IPS-20b (cell line): ENCODE results near the gene ALDH1A2.

Experiments
- H3K27ac ChIP-seq: one replicate; pipeline ENCODE4 v1.5.1; 2013; ENCODE audit warnings: low read length
- H3K27me3 ChIP-seq: 2 replicates; pipeline ENCODE4 v1.6.1; 2013; ENCODE audit warnings: mild to moderate bottlenecking, low read length, inconsistent platforms; ENCODE audit not compliant: insufficient read depth
- H3K36me3 ChIP-seq: 2 replicates; pipeline ENCODE4 v1.6.1; 2013; ENCODE audit warnings: low read depth, mild to moderate bottlenecking, inconsistent platforms, low read length, moderate library complexity; ENCODE audit not compliant: insufficient read depth
- H3K4me1 ChIP-seq: 2 replicates; pipeline ENCODE4 v1.6.1; 2013; ENCODE audit warnings: mild to moderate bottlenecking, control low read depth, inconsistent platforms, low read length, moderate library complexity; ENCODE audit not compliant: insufficient read depth
- H3K4me3 ChIP-seq: 2 replicates; pipeline ENCODE4 v1.5.1; 2013; ENCODE audit warnings: mild to moderate bottlenecking, low read length, inconsistent platforms
- H3K9ac ChIP-seq: 2 replicates; pipeline ENCODE4 v1.6.1; 2013; ENCODE audit warnings: low read depth, mild to moderate bottlenecking, inconsistent platforms, low read length, moderate library complexity
- H3K9me3 ChIP-seq: 2 replicates; pipeline ENCODE4 v1.6.1; 2013; ENCODE audit warnings: mild to moderate bottlenecking, low read depth, low read length, inconsistent platforms; ENCODE audit not compliant: insufficient read depth

Gene ALDH1A2

DNA sequence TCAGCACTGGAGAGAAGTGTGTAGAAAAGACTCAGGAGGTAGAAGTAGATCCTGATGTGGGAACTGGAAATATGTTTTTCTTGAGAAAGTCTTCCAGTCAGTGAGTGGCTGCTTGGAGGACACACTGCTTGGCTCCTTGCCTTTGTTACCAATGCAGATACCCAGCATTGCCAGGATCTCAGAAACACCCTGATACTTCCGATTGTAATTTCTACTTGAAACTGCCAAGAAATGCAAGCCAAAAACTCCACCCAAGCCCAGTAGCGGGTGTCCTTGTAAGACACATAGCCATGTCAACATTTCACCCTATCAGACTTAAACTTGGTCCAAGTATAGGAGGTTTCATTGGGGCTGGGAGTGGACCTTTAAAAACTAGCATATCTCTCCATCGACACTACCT, 141.8 kb downstream of the ALDH1A2 start:
- no peak overlapping the region for H3K4me3 ChIP-seq
- no peaks in the 10 kb centered on the region for H3K9me3 ChIP-seq
- no peak overlapping the region for H3K9ac ChIP-seq
- no peak overlapping the region for H3K27ac ChIP-seq
- no peaks in the 10 kb centered on the region for H3K27me3 ChIP-seq
- no peaks in the 10 kb centered on the region for H3K4me1 ChIP-seq
- no peaks in the 10 kb centered on the region for H3K36me3 ChIP-seq

DNA sequence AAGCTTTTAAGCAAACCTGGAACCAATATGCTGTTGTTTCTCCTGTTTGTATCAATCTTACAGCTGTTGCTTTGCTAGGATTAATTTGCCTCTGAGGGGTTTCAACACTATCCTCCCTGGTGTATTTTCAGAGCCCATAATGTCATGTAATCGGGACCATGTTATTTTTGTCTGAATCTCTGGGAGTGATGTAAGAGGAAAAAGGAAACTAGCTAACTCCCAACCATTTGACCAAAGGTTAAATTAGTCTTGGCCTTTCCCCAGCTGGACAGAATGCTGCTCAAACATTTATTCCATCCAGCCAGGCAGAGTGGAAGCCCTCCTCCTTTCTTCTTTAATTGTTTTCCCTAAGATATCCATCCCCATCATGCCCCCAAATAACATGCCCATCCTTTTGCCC, 142.2 kb downstream of the ALDH1A2 start:
- no peaks in the 10 kb centered on the region for H3K9me3 ChIP-seq
- H3K27me3 ChIP-seq, result no peaks in the 10 kb centered on the region
- H3K4me1 ChIP-seq, result no peaks in the 10 kb centered on the region
- no peak overlapping the region for H3K4me3 ChIP-seq
- no peak overlapping the region for H3K27ac ChIP-seq
- no peak overlapping the region for H3K9ac ChIP-seq
- H3K36me3 ChIP-seq, result no peaks in the 10 kb centered on the region

DNA sequence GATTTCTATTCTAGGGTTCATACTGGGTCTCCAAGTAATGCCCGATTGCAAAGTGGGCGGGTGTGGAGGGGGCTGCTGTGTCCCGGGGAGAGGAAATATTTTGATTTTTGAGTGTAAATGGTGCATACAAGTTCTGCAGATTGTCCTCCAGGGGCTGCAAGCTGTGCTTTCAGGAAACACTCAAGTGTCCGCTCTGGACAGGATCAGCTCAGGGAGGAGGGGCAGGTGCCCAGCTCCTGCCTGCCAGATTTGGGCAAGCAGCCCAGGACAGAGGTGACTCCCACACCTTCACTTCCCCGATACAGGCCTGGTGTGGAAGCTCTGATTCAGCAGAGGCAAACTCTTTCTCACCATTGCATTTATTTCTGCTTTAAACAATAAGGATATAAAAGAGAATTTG, 142.7 kb downstream of the ALDH1A2 start:
- H3K9ac ChIP-seq, result no peak overlapping the region
- no peak overlapping the region for H3K4me3 ChIP-seq
- H3K4me1 ChIP-seq, result no peaks in the 10 kb centered on the region
- H3K36me3 ChIP-seq, result no peaks in the 10 kb centered on the region
- H3K9me3 ChIP-seq, result no peaks in the 10 kb centered on the region
- no peak overlapping the region for H3K27ac ChIP-seq
- H3K27me3 ChIP-seq, result no peaks in the 10 kb centered on the region

DNA sequence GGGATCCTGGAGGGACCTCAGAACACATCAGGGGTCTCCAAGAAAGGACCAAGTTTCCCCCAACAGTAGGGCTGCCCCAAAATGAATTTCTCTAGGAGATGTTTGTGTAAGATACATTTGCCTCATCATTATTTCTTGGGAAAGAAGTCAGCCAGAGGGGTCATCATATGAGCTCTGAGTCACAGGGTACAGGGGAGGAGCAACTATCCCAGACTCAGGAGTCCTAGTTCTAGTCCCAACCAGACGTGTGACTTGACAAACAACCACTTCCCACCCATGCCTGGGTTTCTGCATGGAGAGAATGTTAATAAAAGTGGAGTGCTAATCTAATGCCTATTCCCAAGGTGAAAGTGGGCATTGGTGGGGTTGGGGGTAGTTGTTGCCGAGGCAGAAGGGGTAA, 144.1 kb downstream of the ALDH1A2 start:
- no peak overlapping the region for H3K27ac ChIP-seq
- no peaks in the 10 kb centered on the region for H3K27me3 ChIP-seq
- H3K36me3 ChIP-seq, result no peaks in the 10 kb centered on the region
- H3K4me1 ChIP-seq, result no peaks in the 10 kb centered on the region
- no peak overlapping the region for H3K9ac ChIP-seq
- no peak overlapping the region for H3K4me3 ChIP-seq
- no peaks in the 10 kb centered on the region for H3K9me3 ChIP-seq

DNA sequence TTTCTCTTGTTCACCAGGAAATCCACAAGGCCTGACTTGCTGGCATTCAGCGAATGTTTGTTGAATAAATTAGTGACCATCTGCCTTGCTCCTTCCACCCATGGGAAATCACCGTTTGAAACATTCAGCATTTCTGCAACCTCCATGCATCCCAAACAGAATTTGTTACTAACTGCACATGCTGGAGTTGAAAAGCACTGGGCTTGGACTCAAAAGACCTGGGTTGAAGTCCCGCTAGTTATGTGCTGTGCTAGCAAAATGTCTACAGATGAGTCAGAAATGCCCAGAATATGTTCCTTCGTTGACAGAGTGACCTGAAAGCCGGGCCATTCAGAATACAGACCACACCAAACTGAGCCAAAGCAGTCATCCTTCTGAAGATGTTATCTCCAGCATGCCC, 144.6 kb downstream of the ALDH1A2 start:
- no peak overlapping the region for H3K4me3 ChIP-seq

DNA sequence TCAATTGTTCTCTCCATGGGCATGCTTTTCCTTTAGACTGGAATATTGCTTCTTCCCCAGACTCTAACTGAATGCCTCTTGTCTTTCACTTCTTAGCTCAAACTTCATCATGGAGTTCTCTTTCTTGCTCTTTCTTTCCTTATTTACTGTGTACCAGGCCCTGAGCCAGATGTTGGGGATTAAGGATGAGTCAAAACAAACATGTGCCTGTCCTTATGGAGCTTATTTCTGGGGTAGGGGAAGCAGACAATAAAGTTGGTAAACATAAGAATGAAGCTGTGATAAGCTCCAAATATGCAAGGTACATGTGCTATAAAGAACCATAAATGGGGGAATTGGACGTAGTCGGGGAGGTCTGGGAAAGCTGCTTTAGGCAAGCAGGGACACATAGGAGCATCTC, 145.8 kb downstream of the ALDH1A2 start:
- Histone ChIP-seq H3K9me3 (no peaks in the 10 kb centered on the region), H3K4me1 (no peaks in the 10 kb centered on the region)

More for the DNA sequence above, 144.6 kb downstream of the ALDH1A2 start:
- Histone ChIP-seq H3K9me3 (no peaks in the 10 kb centered on the region), H3K27me3 (no peaks in the 10 kb centered on the region), H3K27ac (no peak overlapping the region), H3K9ac (no peak overlapping the region), H3K4me1 (no peaks in the 10 kb centered on the region), H3K36me3 (no peaks in the 10 kb centered on the region)

DNA sequence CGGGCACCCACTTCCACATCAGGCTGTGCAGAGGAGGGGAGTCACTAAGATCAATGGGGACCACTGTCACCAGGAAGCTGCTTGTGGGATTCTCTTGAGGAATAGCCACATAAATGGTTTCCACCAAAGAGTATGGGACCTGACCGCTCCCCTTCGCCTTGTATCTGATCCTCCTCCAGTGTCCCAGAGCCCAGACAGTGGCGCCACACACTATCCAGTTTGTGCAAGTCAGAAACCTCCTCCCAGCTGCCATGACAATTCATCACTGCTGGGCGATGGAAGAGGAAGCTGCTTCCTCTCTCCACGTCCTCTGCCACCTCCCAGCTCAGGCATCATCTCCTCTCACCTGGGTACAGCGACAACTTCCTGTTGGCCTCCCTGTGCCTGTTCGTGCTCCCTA, 147.5 kb downstream of the ALDH1A2 start:
- no peaks in the 10 kb centered on the region for H3K36me3 ChIP-seq
- no peaks in the 10 kb centered on the region for H3K9me3 ChIP-seq
- no peak overlapping the region for H3K4me3 ChIP-seq
- no peak overlapping the region for H3K27ac ChIP-seq
- no peaks in the 10 kb centered on the region; the same call in 1 of the 2 replicates for H3K27me3 ChIP-seq
- no peaks in the 10 kb centered on the region for H3K4me1 ChIP-seq
- no peak overlapping the region for H3K9ac ChIP-seq

More for the DNA sequence above, 145.8 kb downstream of the ALDH1A2 start:
- Histone ChIP-seq H3K27me3 (no peaks in the 10 kb centered on the region), H3K27ac (no peak overlapping the region), H3K9ac (no peak overlapping the region), H3K36me3 (no peaks in the 10 kb centered on the region), H3K4me3 (no peak overlapping the region)

DNA sequence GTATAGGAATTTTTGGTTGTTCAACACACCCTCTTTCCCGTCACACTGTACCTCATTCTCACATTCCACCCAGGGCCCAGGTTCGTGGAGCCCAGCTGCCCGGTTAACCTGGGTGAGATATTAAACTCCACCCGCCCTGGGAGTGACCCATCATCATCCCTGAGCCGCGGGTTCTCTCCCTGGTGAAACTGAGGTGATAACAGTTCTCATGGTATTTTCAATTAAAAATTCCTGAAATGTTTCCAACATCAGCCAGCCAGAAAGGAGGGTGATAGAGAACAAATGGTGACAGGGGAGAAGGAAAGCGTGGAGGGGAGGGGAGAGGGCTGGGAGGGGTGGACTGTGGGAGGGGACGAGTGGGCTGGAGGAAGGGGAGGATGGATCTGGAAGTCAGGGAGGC, 148.8 kb downstream of the ALDH1A2 start:
- Histone ChIP-seq H3K9me3 (no peaks in the 10 kb centered on the region), H3K4me1 (no peaks in the 10 kb centered on the region), H3K36me3 (no peaks in the 10 kb centered on the region), H3K27ac (no peak overlapping the region), H3K27me3 (no peaks in the 10 kb centered on the region; the same call in 1 of the 2 replicates), H3K9ac (no peak overlapping the region), H3K4me3 (no peak overlapping the region)

DNA sequence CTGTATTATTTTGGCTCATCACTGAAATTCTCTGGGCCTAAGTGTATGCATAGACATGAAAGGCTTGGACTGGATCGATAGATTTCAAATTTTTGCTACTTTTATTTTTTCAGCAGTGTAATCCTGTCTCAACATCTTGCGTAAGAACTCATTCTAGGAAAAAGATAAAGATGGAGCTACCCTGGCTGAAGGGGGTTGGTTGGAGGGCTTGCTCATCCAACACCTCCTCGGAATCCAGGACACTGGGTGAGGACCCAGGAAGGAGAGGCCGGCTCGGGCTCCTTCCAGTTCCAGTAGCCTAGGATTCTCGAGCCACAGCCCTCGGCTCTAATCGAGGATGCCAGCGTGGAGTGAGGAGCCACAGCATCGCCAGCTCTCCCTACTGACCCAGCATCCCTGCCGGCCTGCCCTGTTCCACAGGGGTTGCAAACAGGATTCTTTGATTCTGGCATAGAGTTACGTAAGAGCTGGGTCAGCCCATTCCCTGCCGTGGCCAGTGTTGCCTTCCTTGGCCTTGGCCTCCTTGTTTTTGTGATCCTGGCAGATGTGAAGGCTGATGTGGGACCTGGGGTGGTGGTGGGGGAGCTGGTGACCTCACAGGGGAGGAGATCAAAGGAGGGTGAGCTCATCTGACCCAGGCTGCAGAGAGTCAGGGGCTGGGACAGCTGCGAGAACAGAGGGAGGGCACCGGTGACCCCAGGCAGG, 149.5 kb downstream of the ALDH1A2 start:
- H3K4me3 ChIP-seq, result no peak overlapping the region
- H3K9ac ChIP-seq, result no peak overlapping the region
- H3K4me1 ChIP-seq, result no peaks in the 10 kb centered on the region
- no peaks in the 10 kb centered on the region for H3K36me3 ChIP-seq
- H3K27ac ChIP-seq, result no peak overlapping the region
- no peaks in the 10 kb centered on the region for H3K9me3 ChIP-seq
- H3K27me3 ChIP-seq, result no peaks in the 10 kb centered on the region; the same call in 1 of the 2 replicates

DNA sequence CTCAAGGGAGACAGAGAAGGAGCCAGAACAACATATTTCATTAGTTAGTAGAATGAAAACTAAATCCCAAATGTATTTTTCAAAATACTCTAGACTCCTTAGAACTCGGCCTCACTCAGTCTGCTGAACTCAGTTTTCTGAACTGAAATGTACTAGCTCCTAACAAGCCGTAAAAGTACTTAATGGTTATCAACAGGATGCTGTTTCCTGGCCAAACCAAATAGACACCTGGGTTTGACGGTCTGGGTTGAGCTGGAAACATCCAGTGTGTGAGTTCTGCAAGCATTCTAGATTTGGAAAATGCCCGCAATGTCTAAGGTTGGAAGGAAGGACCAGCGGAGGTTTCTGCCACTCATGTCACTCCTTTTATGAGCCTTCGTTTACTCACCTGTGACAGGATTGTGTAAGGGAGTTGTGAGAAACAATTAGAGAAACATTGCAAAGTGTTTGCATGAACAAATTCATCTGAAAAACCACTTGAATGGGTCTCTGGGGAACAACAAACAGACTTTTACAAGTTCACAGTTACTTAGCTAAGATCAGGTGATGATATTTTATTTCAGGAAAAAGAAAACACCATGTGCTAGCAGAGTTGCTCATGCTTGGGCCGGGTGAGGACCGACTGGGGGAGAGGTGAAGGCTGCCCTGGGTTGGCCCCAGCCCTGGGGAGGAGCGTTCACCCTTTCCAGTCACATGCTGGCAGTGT, 151.0 kb downstream of the ALDH1A2 start:
- Histone ChIP-seq H3K27me3 (no peaks in the 10 kb centered on the region; the same call in 1 of the 2 replicates), H3K4me3 (no peak overlapping the region), H3K36me3 (no peaks in the 10 kb centered on the region)

DNA sequence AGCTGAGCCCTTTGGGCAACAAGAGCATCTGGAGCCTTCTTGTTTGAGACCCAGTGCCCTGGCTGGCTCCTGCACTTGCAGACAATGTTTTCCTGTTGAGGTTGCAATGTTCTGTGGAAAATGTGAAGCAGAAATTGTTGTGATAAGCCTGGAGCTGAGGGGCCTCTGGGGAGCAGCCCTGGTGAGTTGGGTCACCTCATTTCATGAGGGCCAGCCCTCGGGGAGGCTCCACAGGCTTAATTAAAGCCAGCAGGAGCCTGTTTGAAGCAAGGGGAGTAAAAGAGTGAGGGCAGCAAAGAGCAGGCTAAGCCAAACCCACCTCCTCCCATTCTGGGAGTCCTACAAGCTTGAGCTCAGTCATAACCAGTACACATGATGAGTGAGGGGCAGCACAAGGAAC, 154.3 kb downstream of the ALDH1A2 start:
- H3K27me3 ChIP-seq, result no peaks in the 10 kb centered on the region; the same call in 1 of the 2 replicates
- no peaks in the 10 kb centered on the region for H3K36me3 ChIP-seq
- H3K27ac ChIP-seq, result no peak overlapping the region
- no peaks in the 10 kb centered on the region for H3K4me1 ChIP-seq
- H3K9me3 ChIP-seq, result no peaks in the 10 kb centered on the region
- H3K4me3 ChIP-seq, result no peak overlapping the region
- no peak overlapping the region for H3K9ac ChIP-seq

More for the DNA sequence above, 151.0 kb downstream of the ALDH1A2 start:
- H3K9me3 ChIP-seq, result no peaks in the 10 kb centered on the region
- H3K4me1 ChIP-seq, result no peaks in the 10 kb centered on the region
- no peak overlapping the region for H3K27ac ChIP-seq
- H3K9ac ChIP-seq, result no peak overlapping the region

DNA sequence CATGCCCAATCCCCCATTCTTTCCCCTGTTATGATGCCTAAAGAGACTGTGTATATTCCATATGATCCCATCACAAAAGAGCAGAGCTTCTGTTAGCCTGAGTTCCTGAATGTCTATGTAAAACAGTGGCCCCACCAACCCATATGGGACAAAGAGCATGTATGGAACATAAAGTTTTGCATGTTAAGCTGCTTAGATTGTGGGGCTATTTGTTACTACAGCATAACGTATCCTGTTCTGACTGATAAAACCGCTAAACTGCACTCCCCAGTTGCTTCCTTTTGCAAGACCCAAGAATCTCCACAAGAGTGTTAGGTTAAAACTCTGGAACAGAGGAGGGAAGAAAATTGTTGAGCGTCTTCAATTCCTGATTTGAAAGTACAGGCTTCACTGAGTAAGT, 154.8 kb downstream of the ALDH1A2 start:
- Histone ChIP-seq H3K27me3 (no peaks in the 10 kb centered on the region; the same call in 1 of the 2 replicates), H3K9ac (no peak overlapping the region), H3K4me1 (no peaks in the 10 kb centered on the region), H3K4me3 (no peak overlapping the region), H3K27ac (no peak overlapping the region), H3K36me3 (no peaks in the 10 kb centered on the region), H3K9me3 (no peaks in the 10 kb centered on the region)
